Colon (tissue), 2 donors: ENCODE results near the gene LEF1.
A peak's percentile ranks its signal among the peaks of the same experiment; 100 is the strongest.
"Not testable (repeated sequence)": the region's sequence is repeated elsewhere in the genome, so short reads cannot be mapped to it uniquely, and the experiment has no call there.

Experiments used
- FAIRE-seq: peaks from 2 replicates; lab custom pipeline; 2012; peaks lifted over from hg19 to GRCh38; lab: Jason Lieb, UNC
- donor health status: control.
- donor health status: control.

The LEF1 gene

DNA sequence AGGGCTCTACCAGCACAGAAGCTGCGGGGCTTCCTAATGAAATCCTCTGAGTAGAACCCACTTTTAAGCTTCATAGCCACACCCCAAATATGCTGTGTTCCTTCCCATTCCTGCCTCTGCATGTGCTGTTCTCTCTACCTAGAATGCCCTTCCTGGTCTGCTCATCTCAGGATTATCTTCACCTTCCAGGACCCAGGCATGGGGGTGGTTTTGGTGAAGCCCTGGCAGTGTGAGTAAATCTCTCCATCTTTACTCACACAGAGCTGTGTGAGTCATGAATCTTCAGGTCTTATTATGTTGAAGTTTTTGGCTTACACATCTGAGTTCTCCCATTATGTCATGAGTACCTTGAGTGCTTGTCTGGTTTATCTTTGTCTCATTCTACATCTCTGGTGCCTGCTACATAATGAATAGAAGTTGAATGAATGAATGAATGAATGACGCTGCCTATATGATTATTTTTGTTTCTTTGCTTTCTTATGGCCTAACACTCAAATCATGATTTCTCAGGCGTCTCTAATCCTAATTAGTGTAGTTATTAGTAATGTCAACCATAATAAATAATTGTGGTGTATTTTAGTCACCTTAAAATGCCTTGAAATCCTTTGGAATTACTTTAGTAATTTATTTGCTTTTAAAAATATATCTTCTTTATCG, 137.2 kb downstream of the LEF1 start:
- FAIRE-seq: no peak

GRCh38 chr4:108030332-108030731, 138.4 kb downstream of the LEF1 start:
- no peak for FAIRE-seq

DNA sequence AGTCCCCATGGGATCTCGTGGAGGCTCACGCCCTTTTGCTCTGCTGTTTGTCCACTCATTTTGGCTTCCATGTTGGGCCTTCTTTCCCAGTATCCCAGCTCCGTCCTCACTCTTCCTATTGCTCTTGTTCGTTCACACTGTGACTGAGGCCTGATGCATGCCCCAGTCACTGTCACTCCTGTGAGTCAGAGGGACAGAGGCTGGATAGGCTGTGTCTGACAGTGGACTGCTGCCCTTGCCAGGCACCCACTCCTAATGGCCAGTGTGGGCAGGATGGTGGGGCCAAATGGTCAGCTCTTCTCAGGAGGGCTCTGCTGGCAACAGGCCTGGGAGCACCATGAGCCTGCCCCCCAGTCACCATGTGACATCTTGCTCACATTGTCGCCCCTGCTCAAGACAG, 139.0 kb downstream of the LEF1 start:
- FAIRE-seq: no peak

- no peak for FAIRE-seq
Measured at GRCh38 chr4:108029016-108029720, 139.6 kb downstream of the LEF1 start.

DNA sequence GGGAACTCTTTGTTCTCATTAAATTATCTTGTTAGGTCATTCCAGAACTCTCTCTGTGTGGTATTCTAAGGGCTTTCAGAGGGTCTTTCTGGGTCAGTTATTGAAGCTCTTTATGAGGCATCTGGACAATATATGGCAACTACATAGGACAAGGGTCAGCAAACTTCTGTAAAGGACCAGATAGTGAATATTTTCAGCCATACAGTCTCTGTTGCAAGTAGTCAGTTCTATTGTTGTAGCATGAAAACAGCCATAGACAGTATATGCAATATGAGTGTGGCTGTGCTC, 143.9 kb downstream of the LEF1 start:
- no peak for FAIRE-seq

DNA sequence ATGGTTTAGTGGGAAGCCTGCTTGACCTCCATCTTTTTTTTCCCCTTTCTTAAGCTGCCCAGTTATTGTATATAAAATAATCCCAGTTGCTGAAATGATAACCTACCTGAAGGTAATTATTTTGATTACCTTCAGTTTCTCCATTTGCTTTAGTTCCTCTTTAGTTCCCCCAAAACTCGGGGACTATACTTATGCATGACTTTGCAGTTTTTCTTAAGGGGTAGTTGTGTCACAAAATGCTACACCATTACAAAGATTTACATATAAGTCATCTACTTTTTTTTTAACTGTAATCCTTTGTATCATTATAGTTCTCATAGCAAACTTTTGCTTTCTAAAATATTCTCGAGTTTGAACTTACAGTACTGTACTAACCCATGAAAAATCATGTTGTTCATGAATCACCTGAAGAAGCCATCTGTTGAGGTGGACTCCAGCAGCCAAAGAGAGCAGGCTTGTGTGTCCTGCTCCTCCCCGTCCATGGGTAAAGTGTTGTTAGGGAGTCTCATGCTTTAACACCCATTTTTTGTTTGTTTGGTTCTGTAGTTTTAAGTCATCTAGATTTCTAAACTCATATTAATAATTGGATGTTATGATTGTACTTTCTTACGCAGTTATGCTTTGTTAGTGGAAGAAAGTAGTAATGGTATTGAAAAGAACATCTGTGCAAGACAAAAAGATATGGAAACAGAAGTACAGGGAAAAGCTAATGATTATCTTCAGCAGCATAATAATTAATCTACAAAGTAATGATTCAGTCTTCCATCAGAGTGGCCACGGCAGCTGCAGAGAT, 144.5 kb downstream of the LEF1 start:
- FAIRE-seq: no peak

DNA sequence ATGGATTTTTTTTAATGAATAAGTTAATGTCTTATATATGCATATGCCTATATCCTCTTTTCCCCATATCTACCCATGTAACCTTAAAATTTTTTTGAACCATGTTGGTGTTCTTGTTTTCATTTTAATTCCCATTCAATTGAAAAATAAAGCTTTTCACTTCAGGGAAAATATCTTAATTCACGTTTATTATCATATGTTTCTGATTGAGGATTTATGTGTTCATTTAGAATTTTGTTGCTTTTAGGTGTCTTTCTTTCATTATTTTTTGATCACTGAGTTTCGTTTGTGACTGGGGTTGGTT, 149.9 kb downstream of the LEF1 start:
- FAIRE-seq: peak; percentile 5

DNA sequence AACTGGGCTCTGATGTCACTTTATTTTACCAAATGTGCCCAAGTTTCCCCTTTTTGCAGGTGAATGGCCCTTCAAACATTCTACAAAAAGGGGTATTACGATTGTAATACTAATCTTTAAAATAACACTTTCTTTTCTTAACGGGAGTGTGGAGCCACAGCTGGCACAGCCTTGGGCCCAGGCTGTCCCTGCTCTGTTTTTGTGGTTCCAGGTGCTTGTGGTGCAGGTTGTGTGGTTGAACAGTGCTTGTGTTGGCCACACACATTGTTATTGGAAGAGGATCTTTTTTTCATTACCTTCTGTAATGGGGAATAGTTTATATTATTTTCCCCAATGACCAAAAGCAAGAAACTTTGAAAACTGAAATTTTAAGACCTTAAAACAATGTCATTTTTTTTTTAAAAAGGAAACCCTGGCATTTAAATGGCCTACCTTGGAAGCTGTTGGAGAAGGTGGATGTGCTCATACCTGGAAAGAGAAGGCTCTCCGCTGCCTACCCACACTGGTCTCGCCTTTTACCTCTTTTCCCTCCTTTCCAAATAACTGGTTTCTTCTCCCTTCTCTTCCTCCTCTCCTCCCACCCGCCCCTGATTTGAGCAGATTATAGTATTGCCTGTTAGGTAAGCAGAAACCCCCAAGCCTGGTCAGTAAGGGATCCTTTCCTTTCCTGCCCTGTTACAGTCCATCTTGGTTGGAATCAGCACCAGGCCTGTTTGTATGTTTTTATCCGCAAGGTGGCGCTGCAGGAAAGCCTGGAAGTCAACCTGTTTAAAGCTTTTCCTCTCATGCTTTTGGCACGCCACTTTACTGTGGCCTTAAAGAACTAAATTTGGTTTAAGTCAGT, 150.5 kb downstream of the LEF1 start:
- FAIRE-seq: no peak

GRCh38 chr4:108013955-108014354, 154.8 kb downstream of the LEF1 start:
- no peak for FAIRE-seq

DNA sequence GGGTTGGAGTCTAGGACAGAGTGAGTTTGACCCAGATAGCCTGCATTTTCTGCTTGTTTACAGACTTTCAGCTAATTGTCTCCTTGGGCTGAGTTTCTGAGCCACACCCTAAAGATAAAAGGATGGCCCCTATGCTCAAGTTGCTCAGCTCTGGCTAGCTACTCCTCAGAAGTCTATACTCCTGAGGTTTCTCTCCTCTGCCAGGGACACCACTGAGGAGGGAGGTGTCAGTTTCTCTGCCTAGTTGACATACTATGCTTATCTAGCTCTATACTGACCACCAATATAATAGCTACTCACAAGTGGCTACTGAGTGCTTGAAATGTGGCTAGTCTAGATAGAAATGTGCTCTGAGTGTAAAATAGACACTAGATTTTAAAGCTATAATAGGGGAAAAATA, 155.4 kb downstream of the LEF1 start:
- FAIRE-seq: no peak

- not testable (repeated sequence) for FAIRE-seq
Measured at GRCh38 chr4:108012382-108012781, 156.3 kb downstream of the LEF1 start.

DNA sequence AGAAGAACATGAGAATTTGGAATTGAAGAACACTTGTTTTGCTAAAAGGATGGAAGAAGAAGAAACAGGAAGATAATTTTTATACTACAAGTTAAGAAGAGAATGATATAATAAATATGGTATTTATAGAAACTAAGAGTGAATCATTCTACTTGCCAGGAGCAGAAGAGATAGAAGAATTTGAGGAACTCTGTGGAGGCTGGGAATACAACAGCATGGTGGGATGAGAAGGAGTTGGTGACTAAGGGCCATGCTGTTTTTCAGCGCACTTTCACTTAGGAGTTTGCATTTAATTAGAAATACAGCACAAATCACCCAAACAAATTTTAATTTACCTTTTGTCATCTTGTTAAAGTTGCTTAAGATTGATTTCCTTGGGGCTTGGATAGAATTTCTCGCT, 158.6 kb downstream of the LEF1 start:
- no peak for FAIRE-seq

DNA sequence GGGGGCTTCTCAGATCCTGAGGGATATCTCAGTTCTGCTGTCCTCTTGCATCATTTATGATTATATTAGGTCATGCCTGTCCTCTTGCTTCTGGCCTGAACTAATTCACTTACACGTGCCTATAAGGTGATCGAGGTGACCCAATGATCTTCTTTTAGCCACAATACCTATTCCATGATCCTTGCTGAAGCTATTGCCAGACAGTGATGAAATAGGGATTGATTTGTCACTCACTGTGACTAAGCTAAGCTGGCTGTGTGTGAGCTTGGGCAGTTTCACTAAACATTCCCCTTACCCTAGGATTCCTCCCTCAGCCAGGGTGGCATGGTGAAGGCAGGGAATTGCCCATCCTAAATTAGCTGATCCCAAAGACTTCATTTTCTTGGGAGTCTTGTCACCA, 160.0 kb downstream of the LEF1 start:
- no peak for FAIRE-seq

GRCh38 chr4:108007984-108008383, 160.7 kb downstream of the LEF1 start:
- no peak for FAIRE-seq

DNA sequence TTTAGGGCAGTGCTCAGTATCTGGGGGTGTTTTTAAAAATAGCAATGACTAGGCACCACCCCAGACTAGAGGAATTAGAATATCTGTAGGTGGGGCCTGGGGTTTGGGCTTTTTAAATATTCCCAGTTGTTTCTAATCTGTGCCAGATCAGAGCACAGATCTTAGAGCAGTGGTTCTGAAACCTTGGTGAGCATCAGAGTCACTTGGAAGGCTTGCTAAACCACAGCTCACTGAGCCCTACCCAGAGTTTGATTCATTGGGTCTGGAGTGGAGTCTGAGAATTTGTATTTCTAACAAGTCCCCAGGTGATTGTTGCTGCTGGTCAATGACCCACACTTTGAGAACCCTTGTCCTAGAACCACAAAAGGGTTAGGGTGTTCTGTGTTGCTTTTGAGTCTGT, 162.4 kb downstream of the LEF1 start:
- no peak for FAIRE-seq

GRCh38 chr4:108005807-108006206, 162.9 kb downstream of the LEF1 start:
- no peak for FAIRE-seq

GRCh38 chr4:108004646-108005045, 164.1 kb downstream of the LEF1 start:
- FAIRE-seq: no peak

DNA sequence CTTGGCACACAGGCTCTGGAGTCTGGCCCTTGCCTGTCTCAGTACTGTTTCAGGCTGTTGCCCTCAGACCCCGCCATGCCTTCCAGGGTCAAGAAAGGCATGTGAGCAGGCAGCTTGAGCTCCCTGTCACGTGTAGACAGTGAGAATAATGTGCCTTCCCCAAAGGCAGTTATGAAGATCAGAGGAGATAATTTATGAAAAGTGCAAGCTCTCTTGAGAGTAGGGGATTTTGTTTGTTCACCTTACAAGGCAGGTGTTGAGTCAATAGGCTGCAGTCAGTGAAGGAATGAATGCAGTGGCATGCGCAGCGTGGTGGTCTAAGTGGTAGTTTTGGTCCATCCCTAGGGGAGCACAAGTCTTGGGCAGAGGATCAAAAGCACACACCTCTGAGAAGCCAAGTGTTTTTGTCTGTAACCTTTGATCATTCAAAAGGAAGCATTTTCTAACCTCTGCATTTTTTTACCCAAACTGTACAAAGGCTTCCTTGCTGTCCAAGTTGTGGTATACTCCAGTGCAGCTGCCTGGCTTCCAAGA, 164.7 kb downstream of the LEF1 start:
- no peak for FAIRE-seq

GRCh38 chr4:108001540-108002135, 167.1 kb downstream of the LEF1 start:
- no peak for FAIRE-seq

GRCh38 chr4:107999932-108000539, 168.7 kb downstream of the LEF1 start:
- FAIRE-seq: no peak

GRCh38 chr4:107997794-107998193, 170.9 kb downstream of the LEF1 start:
- no peak for FAIRE-seq
